Astrocyte (in vitro differentiated cells and primary cell): ENCODE results near the gene ADRA2C. TPM values are rescaled to one million over a fixed set of nuclear protein-coding genes. Genes with fewer than 3 reads are reported as not detected.
A peak's percentile ranks its signal among the peaks of the same experiment; 100 is the strongest.

Experiments
- DNase-seq: peaks from one replicate; pipeline ENCODE4 v3.0.0-alpha.2; 2010; ENCODE audit warnings: low read depth
- FAIRE-seq: peaks from 2 replicates; lab custom pipeline; 2011; peaks lifted over from hg19 to GRCh38; lab: Jason Lieb, UNC
- H2AFZ ChIP-seq: 2 replicates; pipeline ENCODE4 v1.6.0; 2012; ENCODE audit warnings: low read depth, low read length, inconsistent platforms
- H3K27ac ChIP-seq: 2 replicates; pipeline ENCODE4 v1.5.1; 2011; ENCODE audit warnings: low read depth, low read length, inconsistent platforms
- H3K27me3 ChIP-seq: 2 replicates; pipeline ENCODE4 v1.6.0; 2011; ENCODE audit warnings: low read length, inconsistent platforms; ENCODE audit not compliant: insufficient read depth
- H3K36me3 ChIP-seq: 2 replicates; pipeline ENCODE4 v1.5.1; 2011; ENCODE audit warnings: low read length, inconsistent platforms; ENCODE audit not compliant: insufficient read depth
- H3K4me1 ChIP-seq: 2 replicates; pipeline ENCODE4 v1.5.1; 2011; ENCODE audit warnings: low read length, inconsistent platforms; ENCODE audit not compliant: insufficient read depth
- H3K4me2 ChIP-seq: 2 replicates; pipeline ENCODE4 v1.6.0; 2012; ENCODE audit warnings: low read length, inconsistent platforms
- H3K4me3 ChIP-seq: 2 replicates; pipeline ENCODE4 v1.5.1; 2011; ENCODE audit warnings: low read depth, mild to moderate bottlenecking, low read length, inconsistent platforms; ENCODE audit not compliant: insufficient read depth
- H3K79me2 ChIP-seq: 2 replicates; pipeline ENCODE4 v1.6.0; 2012; ENCODE audit warnings: mild to moderate bottlenecking, low read length, inconsistent platforms; ENCODE audit not compliant: insufficient read depth
- H3K9ac ChIP-seq: 2 replicates; pipeline ENCODE4 v1.6.0; 2012; ENCODE audit warnings: mild to moderate bottlenecking, low read length, inconsistent platforms
- H3K9me3 ChIP-seq: 2 replicates; pipeline ENCODE4 v1.5.1; 2012; ENCODE audit warnings: low read depth, mild to moderate bottlenecking, low read length, inconsistent platforms; ENCODE audit not compliant: insufficient read depth
- H4K20me1 ChIP-seq: 2 replicates; pipeline ENCODE4 v1.6.0; 2012; ENCODE audit warnings: low read length, inconsistent platforms; ENCODE audit not compliant: insufficient read depth
- H3K27ac Mint-ChIP-seq: one replicate; pipeline ENCODE4 v1.8.0; 2021; ENCODE audit warnings: mild to moderate bottlenecking, mixed read lengths; ENCODE audit not compliant: unreplicated experiment
- H3K27me3 Mint-ChIP-seq: one replicate; pipeline ENCODE4 v1.8.0; 2021; ENCODE audit warnings: low read depth, mixed read lengths; ENCODE audit not compliant: unreplicated experiment
- H3K36me3 Mint-ChIP-seq: one replicate; pipeline ENCODE4 v1.8.0; 2021; ENCODE audit warnings: low read depth, mixed read lengths; ENCODE audit not compliant: unreplicated experiment
- H3K4me1 Mint-ChIP-seq: one replicate; pipeline ENCODE4 v1.8.0; 2021; ENCODE audit warnings: low read depth, mixed read lengths; ENCODE audit not compliant: unreplicated experiment
- H3K4me3 Mint-ChIP-seq: one replicate; pipeline ENCODE4 v1.8.0; 2021; ENCODE audit warnings: mild to moderate bottlenecking, moderate library complexity, mixed read lengths; ENCODE audit not compliant: unreplicated experiment
- H3K9me3 Mint-ChIP-seq: one replicate; pipeline ENCODE4 v1.8.0; 2021; ENCODE audit warnings: mild to moderate bottlenecking, mixed read lengths; ENCODE audit not compliant: unreplicated experiment
- CTCF ChIP-seq: IDR thresholded peaks from 2 replicates; pipeline ENCODE4 v1.5.1; 2011; ENCODE audit warnings: low read depth, mild to moderate bottlenecking, inconsistent platforms, low read length, moderate library complexity; ENCODE audit not compliant: insufficient read depth
- EZH2 ChIP-seq: IDR thresholded peaks from 2 replicates; pipeline ENCODE4 v1.6.1; 2012; ENCODE audit warnings: mild to moderate bottlenecking, low read length, inconsistent platforms; ENCODE audit not compliant: insufficient read depth
- total RNA-seq: library from RNA; stranded (reverse); gene quantifications from 2 replicates; pipeline ENCODE4 v1.2.1, GENCODE V29; 2021

The ADRA2C gene
- total RNA-seq, 1 donor from 2014 or later = 4.2 TPM

GRCh38 chr4:3790006-3790561 lies 23.9 kb downstream of the ADRA2C start:
- no peak overlapping the region for H3K9ac ChIP-seq
- no peak overlapping the region for H3K27ac ChIP-seq
- no peak overlapping the region for H2AFZ ChIP-seq
- TF ChIP-seq CTCF (no peak), EZH2 (no peak)
- no peak overlapping the region for H3K4me3 Mint-ChIP-seq
- no peaks in the 10 kb centered on the region for H3K4me1 ChIP-seq
- H3K9me3 ChIP-seq = no peaks in the 10 kb centered on the region
- H3K27me3 Mint-ChIP-seq = peaks cover 51% of the 10 kb centered on the region
- H3K27ac Mint-ChIP-seq = no peak overlapping the region
- no peaks in the 10 kb centered on the region for H4K20me1 ChIP-seq
- no peaks in the 10 kb centered on the region for H3K27me3 ChIP-seq
- no peak overlapping the region for H3K4me3 ChIP-seq
- no peak overlapping the region for H3K4me2 ChIP-seq
- no peak for FAIRE-seq
- peaks cover 4% of the 10 kb centered on the region for H3K9me3 Mint-ChIP-seq
- no peaks in the 10 kb centered on the region for H3K4me1 Mint-ChIP-seq
- no peak for DNase-seq
- no peaks in the 10 kb centered on the region for H3K79me2 ChIP-seq
- no peaks in the 10 kb centered on the region for H3K36me3 Mint-ChIP-seq
- no peaks in the 10 kb centered on the region for H3K36me3 ChIP-seq

DNA sequence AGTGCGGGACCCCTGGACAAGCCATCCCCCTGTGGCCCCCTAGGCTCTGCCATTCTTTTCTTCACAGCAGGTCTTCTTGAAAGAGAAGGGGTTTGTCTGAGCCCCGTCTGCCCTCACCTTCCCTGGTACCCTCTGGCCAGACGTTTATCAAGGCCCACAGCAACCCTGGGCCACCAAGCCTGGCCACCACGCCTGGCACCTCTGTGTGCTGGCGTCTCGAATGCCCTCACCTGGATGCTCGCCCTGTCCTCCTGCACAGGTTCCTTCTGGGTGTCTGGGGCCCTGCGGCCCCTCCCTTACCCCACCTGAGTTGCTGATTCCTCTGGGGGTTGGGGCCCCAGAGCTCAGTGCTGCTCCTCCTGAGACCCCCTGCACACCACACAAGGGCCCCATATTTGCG lies 25.1 kb downstream of the ADRA2C start:
- TF ChIP-seq EZH2 (no peak), CTCF (no peak)
- FAIRE-seq (no peak), DNase-seq (no peak)
- Histone ChIP-seq H4K20me1 (no peaks in the 10 kb centered on the region), H3K27me3 (no peaks in the 10 kb centered on the region), H2AFZ (no peak overlapping the region), H3K4me3 (no peak overlapping the region), H3K36me3 (no peaks in the 10 kb centered on the region), H3K4me1 (no peaks in the 10 kb centered on the region), H3K9me3 (no peaks in the 10 kb centered on the region), H3K4me2 (no peak overlapping the region), H3K79me2 (no peaks in the 10 kb centered on the region), H3K9ac (no peak overlapping the region), H3K27ac (no peak overlapping the region)
- peaks cover 55% of the 10 kb centered on the region for H3K27me3 Mint-ChIP-seq
- H3K27ac Mint-ChIP-seq = no peak overlapping the region
- H3K36me3 Mint-ChIP-seq = no peaks in the 10 kb centered on the region
- H3K4me3 Mint-ChIP-seq = no peak overlapping the region
- no peaks in the 10 kb centered on the region for H3K4me1 Mint-ChIP-seq
- peaks cover 11% of the 10 kb centered on the region for H3K9me3 Mint-ChIP-seq

DNA sequence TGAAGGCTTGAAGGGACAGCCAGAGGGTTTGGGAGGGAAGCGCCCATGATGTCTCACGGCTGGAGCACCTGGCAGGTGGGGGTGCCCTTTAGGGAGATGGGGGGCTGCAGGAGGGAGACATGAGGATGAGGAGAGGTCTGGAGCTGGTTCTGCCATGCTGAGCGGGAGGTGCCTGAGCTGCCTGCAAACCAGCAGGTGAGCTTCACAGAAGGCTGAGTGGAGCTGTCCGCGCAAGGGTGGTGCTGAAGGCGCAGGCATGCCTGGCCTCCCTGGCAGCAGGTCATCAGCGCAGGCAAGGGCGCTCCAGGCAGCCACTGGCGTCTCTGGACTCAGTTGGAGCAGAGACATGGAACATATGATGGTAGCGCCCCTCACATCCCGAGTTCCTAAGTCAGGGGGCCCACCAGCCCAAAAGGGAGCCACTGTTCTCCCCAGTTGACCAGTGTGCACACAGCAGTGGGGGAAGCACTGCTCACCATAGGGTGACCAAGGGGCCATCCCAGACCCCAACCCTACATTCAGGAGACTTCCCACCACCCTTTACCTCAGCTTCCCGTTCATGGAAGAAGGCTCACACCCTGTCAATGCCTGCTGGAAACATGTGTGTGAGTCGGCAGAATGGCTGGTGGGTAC lies 25.8 kb downstream of the ADRA2C start:
- H3K36me3 Mint-ChIP-seq = no peaks in the 10 kb centered on the region
- DNase-seq (peak; percentile 7), FAIRE-seq (no peak)
- H2AFZ ChIP-seq = no peak overlapping the region
- no peaks in the 10 kb centered on the region for H3K27me3 ChIP-seq
- peaks cover 8% of the 10 kb centered on the region for H3K9me3 ChIP-seq
- H3K4me3 Mint-ChIP-seq = no peak overlapping the region
- H3K9me3 Mint-ChIP-seq = peaks cover 16% of the 10 kb centered on the region
- TF ChIP-seq EZH2 = no peak
- TF ChIP-seq CTCF = no peak
- no peaks in the 10 kb centered on the region for H3K4me1 ChIP-seq
- H4K20me1 ChIP-seq = no peaks in the 10 kb centered on the region
- no peak overlapping the region for H3K9ac ChIP-seq
- H3K4me2 ChIP-seq = no peak overlapping the region
- H3K27me3 Mint-ChIP-seq = peaks cover 54% of the 10 kb centered on the region
- no peaks in the 10 kb centered on the region for H3K79me2 ChIP-seq
- no peak overlapping the region for H3K4me3 ChIP-seq
- no peaks in the 10 kb centered on the region for H3K36me3 ChIP-seq
- H3K4me1 Mint-ChIP-seq = no peaks in the 10 kb centered on the region
- H3K27ac Mint-ChIP-seq = no peak overlapping the region
- no peak overlapping the region for H3K27ac ChIP-seq
